Brain microvascular endothelial cell (primary cell): ENCODE data around the gene NADSYN1.
"Not testable (repeated sequence)": the region's sequence is repeated elsewhere in the genome, so short reads cannot be mapped to it uniquely, and the experiment has no call there.

ENCODE experiments used
- DNase-seq: peaks from one replicate; pipeline ENCODE4 v3.0.0-alpha.2; 2020
- H3K27ac ChIP-seq: fragments of 250-450 bp; sonication (Bioruptor Pico); 2 replicates; pipeline ENCODE4 v1.5.1; 2020; ENCODE audit warnings: mild to moderate bottlenecking, moderate library complexity
- H3K27me3 ChIP-seq: fragments of 250-450 bp; sonication (Bioruptor Pico); replicated peaks from 2 replicates; pipeline ENCODE4 v1.5.1; 2020; ENCODE audit warnings: mild to moderate bottlenecking
- H3K36me3 ChIP-seq: fragments of 250-450 bp; sonication (Bioruptor Pico); replicated peaks from 2 replicates; pipeline ENCODE4 v1.5.1; 2020; ENCODE audit warnings: mild to moderate bottlenecking
- H3K4me3 ChIP-seq: 2 replicates; pipeline ENCODE4 v1.5.1; 2011; ENCODE audit warnings: low read depth, mild to moderate bottlenecking, control low read depth, low read length, moderate library complexity
- in situ Hi-C: cut with HindIII; loops from 2 replicates; pipeline ENCODE4 v1.10.0; 2017; ENCODE audit warnings: low sequenced_read_pairs, low pct_ligation_motif_present
- TF ChIP-seq, protein P1 (sequence below): IDR thresholded peaks from 2 replicates; pipeline ENCODE4 v1.5.1; 2011; ENCODE audit warnings: low read depth, mild to moderate bottlenecking, moderate library complexity, low read length, control low read depth, inconsistent platforms; ENCODE audit errors: missing control alignments

Gene NADSYN1

DNA sequence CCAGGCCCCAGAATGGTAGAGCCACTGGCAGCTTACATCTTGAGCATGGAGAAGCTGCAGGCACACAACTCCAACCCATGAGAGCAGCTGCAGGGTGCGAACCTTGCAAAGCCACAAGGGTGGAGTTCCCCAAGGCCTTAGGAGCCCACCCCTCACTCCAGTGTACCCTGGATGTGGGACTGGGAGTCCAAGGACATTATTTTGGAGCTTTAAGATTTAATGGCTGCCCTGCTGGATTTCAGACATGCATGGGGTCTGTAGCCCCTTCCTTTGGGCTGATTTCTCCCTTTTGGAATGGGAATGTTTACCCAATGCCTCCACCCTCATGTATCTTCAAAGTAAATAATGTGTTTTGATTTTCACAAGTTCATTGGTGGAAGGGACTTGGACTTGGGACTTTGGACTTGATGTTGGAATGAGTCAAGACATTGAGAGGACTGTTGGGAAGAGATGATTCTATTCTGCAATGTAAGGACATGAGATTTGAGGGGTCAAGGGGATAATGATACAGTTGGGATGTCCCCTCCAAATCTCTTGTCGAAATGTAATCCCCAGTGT, 73.0 kb downstream of the NADSYN1 start:
- in situ Hi-C loops: no loop called here
- Histone ChIP-seq H3K4me3 (no peak overlapping the region), H3K36me3 (no peaks in the 10 kb centered on the region), H3K27me3 (no peaks in the 10 kb centered on the region), H3K27ac (no peak overlapping the region)
- TF ChIP-seq, protein P1, sequence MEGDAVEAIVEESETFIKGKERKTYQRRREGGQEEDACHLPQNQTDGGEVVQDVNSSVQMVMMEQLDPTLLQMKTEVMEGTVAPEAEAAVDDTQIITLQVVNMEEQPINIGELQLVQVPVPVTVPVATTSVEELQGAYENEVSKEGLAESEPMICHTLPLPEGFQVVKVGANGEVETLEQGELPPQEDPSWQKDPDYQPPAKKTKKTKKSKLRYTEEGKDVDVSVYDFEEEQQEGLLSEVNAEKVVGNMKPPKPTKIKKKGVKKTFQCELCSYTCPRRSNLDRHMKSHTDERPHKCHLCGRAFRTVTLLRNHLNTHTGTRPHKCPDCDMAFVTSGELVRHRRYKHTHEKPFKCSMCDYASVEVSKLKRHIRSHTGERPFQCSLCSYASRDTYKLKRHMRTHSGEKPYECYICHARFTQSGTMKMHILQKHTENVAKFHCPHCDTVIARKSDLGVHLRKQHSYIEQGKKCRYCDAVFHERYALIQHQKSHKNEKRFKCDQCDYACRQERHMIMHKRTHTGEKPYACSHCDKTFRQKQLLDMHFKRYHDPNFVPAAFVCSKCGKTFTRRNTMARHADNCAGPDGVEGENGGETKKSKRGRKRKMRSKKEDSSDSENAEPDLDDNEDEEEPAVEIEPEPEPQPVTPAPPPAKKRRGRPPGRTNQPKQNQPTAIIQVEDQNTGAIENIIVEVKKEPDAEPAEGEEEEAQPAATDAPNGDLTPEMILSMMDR: no peak
- DNase-seq: no peak

DNA sequence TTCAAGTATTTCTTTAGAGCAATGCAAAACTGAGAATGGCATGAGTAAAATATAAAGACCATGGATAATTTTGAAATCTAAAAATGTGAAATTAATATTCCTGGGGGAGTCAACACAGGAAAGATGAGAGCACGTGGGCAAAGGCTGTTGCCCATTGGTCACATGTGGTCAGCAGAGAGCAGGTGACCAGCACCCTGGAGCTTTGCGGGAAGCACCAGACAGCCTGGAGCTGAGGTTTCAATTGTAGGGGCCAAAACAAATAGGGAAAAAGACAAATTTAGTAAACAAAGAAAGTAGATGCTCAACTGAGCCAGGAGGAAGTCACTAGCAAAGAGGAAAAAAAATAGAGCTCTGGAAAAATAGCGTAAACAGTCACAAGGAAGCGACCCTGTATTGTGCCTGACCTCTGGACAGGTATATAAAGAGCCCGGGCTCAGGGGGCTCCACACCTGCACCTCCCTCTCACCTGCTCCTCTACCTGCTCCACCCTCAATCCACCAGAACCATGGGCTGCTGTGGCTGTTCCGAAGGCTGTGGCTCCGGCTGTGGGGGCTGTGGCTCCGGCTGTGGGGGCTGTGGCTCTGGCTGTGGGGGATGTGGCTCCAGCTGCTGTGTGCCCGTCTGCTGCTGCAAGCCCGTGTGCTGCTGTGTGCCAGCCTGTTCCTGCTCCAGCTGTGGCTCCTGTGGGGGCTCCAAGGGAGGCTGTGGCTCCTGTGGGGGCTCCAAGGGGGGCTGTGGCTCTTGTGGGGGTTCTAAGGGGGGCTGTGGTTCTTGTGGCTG, 74.0 kb downstream of the NADSYN1 start, which contains the start of gene KRTAP5-7:
Gene KRTAP5-7, plus strand, starts transcription at position 472 of the 780 bp plus-strand sequence. Its CDS starts 34 bp downstream, at position 506.
- in situ Hi-C loops, H3K4me3 ChIP-seq, H3K27me3 ChIP-seq, H3K27ac ChIP-seq, DNase-seq, H3K36me3 ChIP-seq: not testable (repeated sequence)

DNA sequence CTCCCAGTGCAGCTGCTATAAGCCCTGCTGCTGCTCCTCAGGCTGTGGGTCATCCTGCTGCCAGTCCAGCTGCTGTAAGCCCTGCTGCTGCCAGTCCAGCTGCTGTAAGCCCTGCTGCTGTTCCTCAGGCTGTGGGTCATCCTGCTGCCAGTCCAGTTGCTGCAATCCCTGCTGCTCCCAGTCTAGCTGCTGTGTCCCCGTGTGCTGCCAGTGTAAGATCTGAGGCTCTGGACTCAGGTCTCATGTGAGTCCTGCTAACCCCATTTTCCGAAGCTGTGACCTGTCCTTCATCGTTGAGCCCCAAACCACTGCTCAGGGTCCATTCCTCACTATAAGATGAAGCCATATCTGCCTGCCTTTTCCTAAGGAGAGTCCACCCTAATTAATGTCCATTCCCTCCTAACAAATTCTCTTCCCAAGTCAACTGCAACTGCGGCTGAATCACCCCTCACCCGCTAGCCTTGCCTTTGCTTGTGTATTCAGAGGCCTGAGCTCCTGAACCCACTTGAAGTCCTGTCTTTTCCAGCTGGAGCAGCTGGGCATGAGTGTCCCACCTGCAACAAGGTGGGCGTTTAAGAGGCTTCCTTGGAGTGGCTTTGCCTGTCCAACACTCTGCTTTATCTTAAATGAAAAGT, 74.7 kb downstream of the NADSYN1 start:
- H3K27ac ChIP-seq: no peak overlapping the region
- no peaks in the 10 kb centered on the region for H3K27me3 ChIP-seq
- no peak overlapping the region for H3K4me3 ChIP-seq
- TF ChIP-seq, protein P1: no peak
- in situ Hi-C loops: no loop called here
- DNase-seq: no peak
- H3K36me3 ChIP-seq: no peaks in the 10 kb centered on the region

DNA sequence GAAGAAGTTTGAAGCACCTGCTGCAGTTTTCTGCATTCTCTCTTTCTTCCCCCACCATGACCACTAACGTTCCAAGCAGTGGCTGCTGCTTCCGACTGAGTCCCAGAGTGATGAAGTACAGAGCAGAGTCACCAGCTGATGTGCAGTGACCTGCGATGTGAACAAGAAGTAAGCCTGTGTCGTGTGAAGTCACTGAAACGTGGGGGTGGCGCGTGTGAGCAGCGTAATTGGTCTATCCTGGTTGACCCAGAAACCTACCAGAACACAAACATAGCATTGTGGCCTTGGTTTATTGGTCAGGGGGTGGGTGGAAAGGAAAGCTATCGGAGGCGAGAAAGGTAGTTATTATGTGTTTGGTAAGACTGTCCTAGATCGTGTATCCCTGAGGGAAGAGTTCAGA, 77.6 kb downstream of the NADSYN1 start:
- H3K4me3 ChIP-seq: no peak overlapping the region
- TF ChIP-seq, protein P1: no peak
- DNase-seq: no peak
- no peak overlapping the region for H3K27ac ChIP-seq
- no peaks in the 10 kb centered on the region for H3K27me3 ChIP-seq
- no peaks in the 10 kb centered on the region for H3K36me3 ChIP-seq
- in situ Hi-C loops: no loop called here

DNA sequence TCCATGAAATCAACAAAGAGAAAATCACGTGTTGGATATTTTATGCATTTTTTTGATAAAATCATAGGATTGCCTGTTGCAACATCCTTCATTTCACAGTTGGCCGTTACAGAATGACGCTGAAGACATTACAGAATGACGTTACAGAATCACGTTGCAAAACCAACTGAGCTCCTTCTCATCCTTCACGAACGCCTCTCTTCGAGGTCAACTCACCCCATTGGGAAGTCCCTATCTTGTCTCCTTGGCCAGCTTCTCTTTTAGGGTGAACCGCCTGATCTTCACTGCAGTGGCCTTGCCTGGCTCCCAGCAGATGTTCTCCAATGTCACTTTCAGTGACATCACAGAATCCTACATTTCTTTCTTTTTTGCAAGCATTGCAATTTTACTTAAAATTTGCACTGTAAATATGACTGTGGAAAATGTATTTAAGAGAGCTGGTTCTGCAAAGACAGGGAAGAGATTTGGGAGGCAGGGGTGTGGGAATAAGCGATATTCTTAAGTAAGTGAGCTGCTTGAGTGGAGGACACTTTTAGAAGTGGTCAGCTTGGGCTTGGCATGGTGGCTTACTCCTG, 79.1 kb downstream of the NADSYN1 start:
- H3K36me3 ChIP-seq: no peaks in the 10 kb centered on the region
- TF ChIP-seq, protein P1: no peak
- H3K4me3 ChIP-seq: no peak overlapping the region
- in situ Hi-C loops: no loop called here
- H3K27ac ChIP-seq: no peak overlapping the region
- no peaks in the 10 kb centered on the region for H3K27me3 ChIP-seq
- DNase-seq: no peak

DNA sequence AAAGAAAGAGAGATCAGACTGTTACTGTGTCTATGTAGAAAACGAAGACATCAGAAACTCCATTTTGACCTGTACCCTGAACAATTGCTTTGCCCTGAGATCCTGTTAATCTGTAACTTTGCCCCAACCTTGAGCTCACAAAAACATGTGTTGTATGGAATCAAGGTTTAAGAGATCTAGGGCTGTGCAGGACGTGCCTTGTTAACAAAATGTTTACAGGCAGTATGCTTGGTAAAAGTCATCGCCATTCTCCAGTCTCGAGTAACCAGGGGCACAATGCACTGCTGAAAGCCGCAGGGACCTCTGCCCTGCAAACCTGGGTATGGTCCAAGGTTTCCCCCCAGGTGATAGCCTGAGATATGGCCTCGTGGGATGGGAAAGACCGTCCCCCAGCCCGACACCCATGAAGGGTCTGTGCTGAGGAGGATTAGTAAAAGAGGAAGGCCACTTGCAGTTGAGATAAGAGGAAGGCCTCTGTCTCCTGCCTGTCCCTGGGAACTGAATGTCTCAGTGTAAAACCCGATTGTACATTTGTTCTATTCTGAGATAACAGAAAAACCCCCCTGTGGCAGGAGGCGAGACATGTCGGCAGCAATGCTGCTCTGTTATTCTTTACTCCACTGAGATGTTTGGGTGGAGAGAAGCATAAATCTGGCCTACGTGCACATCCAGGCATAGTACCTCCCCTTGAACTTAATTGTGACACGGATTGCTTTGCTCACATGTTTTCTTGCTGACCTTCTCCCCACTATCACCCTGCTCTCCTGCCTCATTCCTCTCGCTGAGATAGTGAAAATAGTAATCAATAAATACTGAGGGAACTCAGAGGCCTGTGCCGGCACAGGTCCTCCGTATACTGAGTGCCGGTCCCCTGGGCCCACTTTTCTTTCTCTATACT, 82.0 kb downstream of the NADSYN1 start:
- in situ Hi-C loops, DNase-seq: not testable (repeated sequence)

More for the DNA sequence above, 82.0 kb downstream of the NADSYN1 start:
- H3K27ac ChIP-seq, H3K4me3 ChIP-seq, H3K27me3 ChIP-seq, H3K36me3 ChIP-seq: not testable (repeated sequence)
